RWPE2 (cell line): Measurements from ENCODE around the gene GOSR2.

Experiments used
- ATAC-seq: fragments of 200-7000 bp; cut with Tn5 transposase; 3 replicates; pipeline ENCODE4 v1.9.1; 2021; ENCODE audit warnings: low read depth
- DNase-seq: peaks from one replicate; pipeline ENCODE4 v3.0.0-alpha.2; 2020; ENCODE audit warnings: low spot score
- H3K27ac ChIP-seq: fragments of 450-650 bp; 2 replicates; pipeline ENCODE4 v1.5.1; 2017; ENCODE audit warnings: mild to moderate bottlenecking; ENCODE audit not compliant: poor library complexity, severe bottlenecking
- H3K27me3 ChIP-seq: fragments of 250-450 bp; sonication (Bioruptor Pico); 2 replicates; pipeline ENCODE4 v1.5.1; 2021; ENCODE audit warnings: mild to moderate bottlenecking, moderate library complexity; ENCODE audit not compliant: insufficient read depth, poor library complexity, severe bottlenecking
- H3K36me3 ChIP-seq: fragments of 250-450 bp; sonication (Bioruptor Pico); 2 replicates; pipeline ENCODE4 v1.5.1; 2020; ENCODE audit warnings: low read depth, mild to moderate bottlenecking, moderate library complexity
- H3K4me1 ChIP-seq: fragments of 250-450 bp; sonication (Bioruptor Pico); 2 replicates; pipeline ENCODE4 v1.5.1; 2021; ENCODE audit warnings: mild to moderate bottlenecking, moderate library complexity; ENCODE audit not compliant: insufficient read depth, poor library complexity, severe bottlenecking
- H3K4me3 ChIP-seq: fragments of 250-450 bp; sonication (Bioruptor Pico); 2 replicates; pipeline ENCODE4 v1.5.1; 2021; ENCODE audit warnings: mild to moderate bottlenecking, moderate library complexity; ENCODE audit not compliant: severe bottlenecking
- H3K9me3 ChIP-seq: fragments of 250-450 bp; sonication (Bioruptor Pico); 2 replicates; pipeline ENCODE4 v1.5.1; 2021; ENCODE audit warnings: mild to moderate bottlenecking, moderate library complexity; ENCODE audit not compliant: severe bottlenecking
- TF ChIP-seq, protein P1 (sequence below): fragments of 450-650 bp; IDR thresholded peaks from one replicate; pipeline ENCODE4 v1.5.1; 2017; ENCODE audit warnings: mild to moderate bottlenecking, moderate library complexity; ENCODE audit not compliant: poor library complexity, severe bottlenecking

GOSR2 gene

GRCh38 chr17:46889992-46890564, 32.9 kb upstream of the GOSR2 start:
- H3K27me3 ChIP-seq = peaks cover 33% of the 10 kb centered on the region
- ATAC-seq (no peak), DNase-seq (no peak)
- no peaks in the 10 kb centered on the region for H3K4me1 ChIP-seq
- no peaks in the 10 kb centered on the region for H3K36me3 ChIP-seq
- no peak overlapping the region for H3K4me3 ChIP-seq
- TF ChIP-seq, protein P1, sequence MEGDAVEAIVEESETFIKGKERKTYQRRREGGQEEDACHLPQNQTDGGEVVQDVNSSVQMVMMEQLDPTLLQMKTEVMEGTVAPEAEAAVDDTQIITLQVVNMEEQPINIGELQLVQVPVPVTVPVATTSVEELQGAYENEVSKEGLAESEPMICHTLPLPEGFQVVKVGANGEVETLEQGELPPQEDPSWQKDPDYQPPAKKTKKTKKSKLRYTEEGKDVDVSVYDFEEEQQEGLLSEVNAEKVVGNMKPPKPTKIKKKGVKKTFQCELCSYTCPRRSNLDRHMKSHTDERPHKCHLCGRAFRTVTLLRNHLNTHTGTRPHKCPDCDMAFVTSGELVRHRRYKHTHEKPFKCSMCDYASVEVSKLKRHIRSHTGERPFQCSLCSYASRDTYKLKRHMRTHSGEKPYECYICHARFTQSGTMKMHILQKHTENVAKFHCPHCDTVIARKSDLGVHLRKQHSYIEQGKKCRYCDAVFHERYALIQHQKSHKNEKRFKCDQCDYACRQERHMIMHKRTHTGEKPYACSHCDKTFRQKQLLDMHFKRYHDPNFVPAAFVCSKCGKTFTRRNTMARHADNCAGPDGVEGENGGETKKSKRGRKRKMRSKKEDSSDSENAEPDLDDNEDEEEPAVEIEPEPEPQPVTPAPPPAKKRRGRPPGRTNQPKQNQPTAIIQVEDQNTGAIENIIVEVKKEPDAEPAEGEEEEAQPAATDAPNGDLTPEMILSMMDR = no peak
- no peak overlapping the region for H3K27ac ChIP-seq
- H3K9me3 ChIP-seq = no peaks in the 10 kb centered on the region

- H3K9me3 ChIP-seq = no peaks in the 10 kb centered on the region
- ATAC-seq = no peak
- H3K4me1 ChIP-seq = no peaks in the 10 kb centered on the region
- no peak overlapping the region for H3K27ac ChIP-seq
- H3K27me3 ChIP-seq = peaks cover 31% of the 10 kb centered on the region
- H3K36me3 ChIP-seq = no peaks in the 10 kb centered on the region
- no peak for DNase-seq
- no peak overlapping the region for H3K4me3 ChIP-seq
- TF ChIP-seq, protein P1 = no peak
Observed at GRCh38 chr17:46890638-46891037, 32.3 kb upstream of the GOSR2 start.

DNA sequence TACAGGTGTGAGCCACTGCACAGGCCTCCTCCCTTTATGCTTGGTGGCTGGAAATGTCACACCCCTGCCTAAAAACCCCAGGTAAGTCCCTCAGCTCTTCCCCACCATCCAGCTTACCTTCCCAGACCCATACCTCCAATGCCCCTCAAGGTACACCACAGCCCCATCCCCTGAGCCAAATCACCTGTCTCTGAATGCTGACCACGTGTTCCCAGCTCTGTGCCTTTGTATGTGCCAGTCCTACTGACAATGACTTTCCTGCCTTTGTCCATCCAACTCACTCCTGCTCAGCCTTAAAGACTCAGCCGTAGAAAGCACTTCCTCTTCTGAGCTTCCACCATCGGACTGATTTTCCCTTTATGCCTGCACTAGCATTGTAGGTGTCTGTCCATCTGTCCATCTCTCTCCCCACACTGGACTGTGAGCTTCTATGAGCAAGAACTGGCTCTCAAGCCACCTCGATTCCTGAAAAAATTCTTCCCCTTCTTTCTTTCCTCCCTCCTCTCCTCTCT, 30.7 kb upstream of the GOSR2 start:
- no peak for DNase-seq
- H3K36me3 ChIP-seq = no peaks in the 10 kb centered on the region
- TF ChIP-seq, protein P1 = no peak
- H3K4me1 ChIP-seq = no peaks in the 10 kb centered on the region
- no peak overlapping the region for H3K27ac ChIP-seq
- ATAC-seq = no peak
- H3K4me3 ChIP-seq = no peak overlapping the region
- H3K9me3 ChIP-seq = no peaks in the 10 kb centered on the region
- H3K27me3 ChIP-seq = peaks cover 23% of the 10 kb centered on the region

DNA sequence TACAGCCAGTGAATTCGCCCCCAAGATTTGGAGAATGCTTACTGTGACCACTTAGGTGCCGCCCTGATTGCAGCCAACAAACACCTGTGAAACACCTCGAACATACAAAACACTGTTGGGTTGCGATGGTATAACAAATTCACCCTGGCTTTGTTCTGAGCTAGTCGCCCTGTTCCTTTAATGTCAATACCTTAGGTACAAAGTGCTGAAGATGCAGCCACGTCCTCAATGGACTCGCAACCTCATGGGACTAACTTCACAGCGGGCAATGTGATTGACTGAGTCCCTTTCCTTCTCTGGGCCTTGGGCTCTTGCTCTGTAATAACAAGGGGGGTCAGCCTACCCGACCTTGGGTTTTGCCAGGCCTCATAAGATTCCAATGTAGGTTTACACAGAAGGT, 28.9 kb upstream of the GOSR2 start:
- H3K27ac ChIP-seq = no peak overlapping the region
- no peaks in the 10 kb centered on the region for H3K4me1 ChIP-seq
- TF ChIP-seq, protein P1 = no peak
- DNase-seq (no peak), ATAC-seq (no peak)
- no peaks in the 10 kb centered on the region for H3K9me3 ChIP-seq
- no peak overlapping the region for H3K4me3 ChIP-seq
- no peaks in the 10 kb centered on the region for H3K36me3 ChIP-seq
- peaks cover 24% of the 10 kb centered on the region for H3K27me3 ChIP-seq

DNA sequence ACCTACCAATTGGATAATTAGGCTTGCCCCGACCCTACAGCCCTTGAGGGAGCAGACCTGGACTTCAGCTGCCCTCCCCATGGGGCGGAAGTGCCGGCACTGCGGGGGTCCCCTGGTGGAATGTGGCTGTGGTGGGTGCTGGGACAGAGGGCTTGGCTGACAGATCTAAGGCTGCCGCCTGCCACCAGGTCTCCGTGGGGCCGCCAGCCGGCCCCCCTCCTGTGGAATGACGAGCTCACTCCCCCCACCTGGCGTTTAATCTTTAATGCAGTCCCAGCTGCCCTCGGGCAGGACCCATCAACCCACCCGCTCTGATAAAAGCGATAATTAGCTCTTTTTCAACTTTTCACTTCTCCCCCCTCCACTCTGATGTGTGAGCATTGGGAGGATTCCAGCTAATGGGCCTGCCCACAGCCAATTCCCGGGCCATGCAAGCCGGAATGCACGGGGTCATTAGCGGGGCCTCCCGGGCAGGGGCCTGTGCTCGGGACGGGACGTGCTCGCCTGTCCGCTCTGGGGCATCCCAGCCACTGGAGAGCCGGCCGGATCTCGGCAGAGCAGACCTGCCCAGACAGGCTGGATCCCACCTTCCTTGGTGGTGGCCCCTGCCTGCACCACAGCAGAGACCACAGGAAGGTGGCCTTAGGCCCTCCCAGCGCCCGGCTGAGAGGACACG, 28.3 kb upstream of the GOSR2 start:
- no peak for DNase-seq
- H3K4me1 ChIP-seq = no peaks in the 10 kb centered on the region
- no peaks in the 10 kb centered on the region for H3K9me3 ChIP-seq
- no peak overlapping the region for H3K27ac ChIP-seq
- TF ChIP-seq, protein P1 = no peak
- H3K27me3 ChIP-seq = peaks cover 24% of the 10 kb centered on the region
- no peaks in the 10 kb centered on the region for H3K36me3 ChIP-seq
- ATAC-seq = no peak
- no peak overlapping the region for H3K4me3 ChIP-seq
